Inflammatory macrophage treated with lipopolysaccharide for 4 hours (primary cell): ENCODE data around the gene PPA2.
A peak's percentile ranks its signal among the peaks of the same experiment; 100 is the strongest.
"Not testable (repeated sequence)": the region's sequence is repeated elsewhere in the genome, so short reads cannot be mapped to it uniquely, and the experiment has no call there.

Source experiments
- DNase-seq: peaks from one replicate; pipeline ENCODE4 v3.0.0-alpha.2; 2020

The PPA2 gene

GRCh38 chr4:105473324-105474098, at the start of gene PPA2:
PPA2 (minus strand) TSS chr4:105474062; CDS start chr4:105474050, 12 bp downstream.
- DNase-seq = peak; percentile 98

DNA sequence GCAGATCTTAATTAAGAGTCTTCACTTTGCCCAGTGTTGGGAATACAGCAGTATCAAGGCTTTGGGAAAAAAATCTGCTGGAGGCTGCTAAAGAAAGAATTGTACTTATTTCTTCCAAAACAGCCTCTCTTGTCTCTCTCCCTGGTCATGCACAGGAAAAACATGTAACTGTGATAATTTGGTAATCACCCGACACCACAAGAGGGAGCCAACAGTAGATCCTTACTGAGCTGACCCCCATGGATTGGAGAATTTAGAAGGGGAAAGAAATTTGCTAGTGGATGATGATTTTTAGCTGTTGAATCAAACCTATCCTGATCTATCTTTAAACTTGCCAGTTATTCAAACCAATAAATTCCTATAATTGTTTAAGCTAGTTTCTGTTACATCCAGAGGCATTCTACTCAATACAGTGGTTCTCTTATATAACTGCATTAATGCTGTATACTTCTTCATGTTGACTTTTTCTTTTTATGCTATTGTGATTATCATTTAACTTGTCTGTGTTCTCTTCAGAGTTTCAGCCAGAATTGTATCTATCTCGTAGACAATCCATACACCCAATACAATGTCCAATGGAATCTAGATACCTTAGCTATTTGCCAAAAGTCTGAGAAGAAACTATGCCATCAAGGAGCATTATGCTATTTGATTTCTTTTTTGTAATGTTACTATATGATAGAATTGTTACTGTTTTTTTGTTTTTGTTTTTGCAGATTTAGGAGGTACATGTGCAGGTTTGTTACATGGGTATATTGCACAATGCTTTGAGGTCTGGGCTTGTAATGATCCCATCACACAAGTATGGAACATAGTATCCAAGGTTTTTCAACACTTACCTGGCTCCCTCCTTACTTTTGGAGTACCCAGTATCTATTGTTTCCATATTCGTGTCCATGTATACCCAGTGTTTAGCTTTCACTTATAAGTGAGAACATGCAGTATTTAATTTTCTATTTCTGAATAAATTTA, 47.2 kb upstream of the PPA2 start:
- peak; percentile 39 for DNase-seq

GRCh38 chr4:105510245-105510644, 36.4 kb upstream of the PPA2 start:
- DNase-seq = no peak

DNA sequence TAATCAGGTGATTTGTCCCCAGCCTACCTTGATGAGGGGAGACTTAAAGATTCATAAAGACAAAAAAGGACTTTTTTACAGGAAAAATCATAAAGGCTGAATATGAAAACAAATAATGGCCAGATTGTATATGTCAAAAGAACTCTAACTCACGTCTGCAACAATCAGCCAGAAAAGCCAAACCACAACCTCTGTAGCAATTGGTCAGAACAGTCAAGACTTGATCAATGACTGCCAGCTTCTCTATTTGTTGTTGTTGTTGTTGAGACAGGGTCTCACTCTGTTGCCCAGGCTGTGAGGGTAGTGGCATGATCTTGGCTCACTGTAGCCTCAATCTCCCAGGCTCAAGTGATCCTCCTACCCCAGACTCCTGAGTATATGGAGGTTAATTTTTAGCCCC, 35.9 kb upstream of the PPA2 start:
- DNase-seq = no peak

DNA sequence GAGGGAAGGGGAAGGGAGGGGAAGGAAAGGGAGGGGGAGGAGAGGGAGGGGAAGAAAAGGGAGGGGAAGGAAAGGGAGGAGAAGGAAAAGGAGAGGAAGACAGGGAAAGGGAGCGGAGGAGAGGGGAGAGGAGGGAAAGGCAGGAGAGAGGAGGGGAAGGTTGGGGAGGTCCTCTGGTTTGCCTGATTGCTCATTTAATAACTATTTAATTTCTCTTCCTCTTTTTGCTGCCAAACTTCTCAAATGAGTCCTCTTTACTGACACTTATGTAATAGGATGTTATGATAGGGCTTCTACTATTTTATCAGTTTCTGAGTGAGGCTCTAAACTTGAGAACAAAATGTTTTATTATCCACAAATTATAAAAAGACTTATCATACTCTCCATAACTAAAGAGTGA, 35.4 kb upstream of the PPA2 start:
- DNase-seq = peak; percentile 61

- DNase-seq = no peak
Observed at GRCh38 chr4:105504744-105505143, 30.9 kb upstream of the PPA2 start.

DNA sequence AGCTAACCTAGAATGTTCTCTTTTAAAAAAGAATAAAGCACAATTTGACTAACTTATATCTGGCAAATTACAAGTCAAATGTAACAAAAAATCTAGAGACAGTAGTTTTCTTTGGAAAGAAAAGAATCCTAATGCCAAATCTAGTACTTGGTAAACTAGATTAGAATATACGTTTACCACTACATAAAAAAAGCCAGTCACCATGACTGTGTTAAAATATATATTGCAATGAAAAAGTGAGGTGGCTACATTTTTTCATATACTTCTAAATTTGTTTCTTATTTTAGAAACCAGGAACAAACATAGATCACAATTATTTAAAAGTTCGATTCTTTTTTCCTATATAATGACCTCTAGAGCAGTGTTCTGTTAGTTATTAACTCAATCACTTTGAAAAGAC, 29.6 kb upstream of the PPA2 start:
- no peak for DNase-seq

- no peak for DNase-seq
Observed at GRCh38 chr4:105496899-105497298, 23.0 kb upstream of the PPA2 start.

DNA sequence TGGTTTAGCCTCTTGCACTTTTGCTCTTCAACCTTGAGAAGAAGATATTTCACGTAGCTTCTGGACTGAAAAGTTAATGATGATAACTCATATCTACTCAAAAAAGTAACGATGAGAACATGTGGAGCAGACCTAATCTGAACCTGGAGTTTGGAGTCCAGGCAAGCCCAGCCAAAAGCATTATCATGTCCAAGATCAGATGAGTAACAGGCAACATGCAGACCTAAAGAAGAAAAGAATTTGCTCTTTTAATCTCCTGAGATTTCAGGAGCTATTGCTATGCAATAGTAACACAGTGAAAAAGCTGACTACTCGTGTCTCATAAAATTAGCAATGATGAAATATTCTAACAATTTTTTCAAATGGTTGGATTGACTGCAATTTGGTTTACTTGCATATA, 21.8 kb upstream of the PPA2 start:
- no peak for DNase-seq

DNA sequence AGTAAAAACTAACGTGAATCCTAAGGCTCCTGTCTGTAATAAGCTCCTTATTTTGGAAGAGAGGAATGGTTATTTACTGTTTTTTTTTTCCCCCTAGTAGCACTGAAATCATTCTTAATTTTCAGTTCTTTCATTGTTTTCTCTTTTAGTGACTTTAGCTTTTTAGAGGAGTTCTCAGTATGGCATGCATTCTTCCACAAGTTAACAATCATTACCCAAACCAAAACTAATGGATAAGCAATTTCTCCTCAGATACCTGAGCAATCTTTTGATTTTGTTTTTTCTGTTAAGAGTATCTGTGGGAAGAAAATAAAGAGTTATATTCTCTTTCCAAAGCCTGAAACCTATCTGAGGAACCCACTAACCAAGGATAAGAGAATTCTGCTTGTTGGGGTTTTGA, 16.7 kb upstream of the PPA2 start:
- DNase-seq = no peak

- DNase-seq = peak; percentile 72
Observed at GRCh38 chr4:105483840-105484239, 10.0 kb upstream of the PPA2 start.

DNA sequence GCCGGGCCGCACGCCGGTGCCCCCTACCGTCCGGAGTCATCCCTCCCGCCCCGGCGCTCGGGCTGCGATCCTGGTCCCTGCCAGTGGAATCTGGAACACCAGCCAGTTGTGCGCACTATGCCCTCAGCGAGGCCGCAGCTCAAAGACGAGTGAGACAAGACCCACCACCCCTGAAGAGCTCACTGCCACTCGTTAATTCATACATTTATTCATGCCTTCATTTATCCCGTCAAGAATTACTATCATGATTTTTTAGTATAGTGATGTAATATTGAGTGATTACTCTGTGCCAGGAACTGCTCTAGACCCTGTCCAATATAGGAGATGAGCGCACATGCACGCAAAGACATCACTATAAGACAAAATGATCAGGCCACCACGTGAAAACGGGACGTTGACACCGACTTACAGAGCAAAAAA, 247 bp upstream of the PPA2 start:
- DNase-seq = peak; percentile 87

DNA sequence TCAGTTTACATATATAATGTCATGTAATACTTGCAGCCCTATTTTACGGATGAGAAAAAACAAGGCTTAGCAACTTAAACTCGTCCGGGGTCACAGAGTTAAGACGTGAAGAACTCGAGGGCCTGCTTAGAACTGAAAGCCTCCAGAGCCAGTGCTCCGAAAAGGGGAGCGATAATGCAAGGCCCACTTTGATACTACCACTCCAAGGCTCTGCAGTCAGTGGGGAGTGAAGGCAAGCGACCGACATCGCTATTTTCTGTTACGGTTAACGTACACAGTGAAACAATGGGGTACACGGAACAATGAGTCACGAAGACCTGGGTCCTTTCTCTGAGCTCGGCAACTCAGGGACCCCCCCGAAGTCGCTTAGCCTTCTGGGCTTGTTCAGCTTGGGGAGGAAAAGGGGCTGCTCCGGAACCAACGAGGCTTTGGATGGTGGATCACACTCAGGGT, 965 bp downstream of the PPA2 start:
- DNase-seq = no peak

DNA sequence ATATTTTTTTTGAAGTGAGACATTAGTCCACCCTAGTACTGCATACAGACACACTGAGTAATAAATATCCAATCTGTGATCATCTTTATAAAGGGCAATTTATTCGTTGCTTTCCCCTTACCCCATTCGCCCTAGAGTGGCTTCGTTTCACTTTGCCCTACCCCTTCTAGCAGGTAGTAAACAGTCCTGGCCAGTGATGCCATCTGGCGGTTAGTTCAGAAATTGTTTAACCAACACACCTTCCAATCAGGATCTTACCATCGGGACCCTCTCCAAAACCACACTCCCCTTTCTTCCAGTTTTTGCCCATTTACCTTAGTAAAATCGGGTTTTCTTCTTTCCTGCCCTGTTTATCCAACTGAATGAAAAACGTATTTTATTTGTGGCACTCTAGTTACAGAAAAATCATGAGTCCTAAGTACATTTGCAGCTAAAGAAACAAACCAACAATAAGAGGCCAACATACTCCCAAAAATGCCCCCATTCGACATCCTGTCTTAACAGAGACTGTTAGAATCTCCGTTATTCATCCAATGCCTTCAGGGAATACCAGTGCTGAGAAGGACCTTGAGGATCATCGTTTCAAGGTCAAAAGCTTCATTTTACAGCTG, 2.2 kb downstream of the PPA2 start:
- DNase-seq = peak; percentile 89

DNA sequence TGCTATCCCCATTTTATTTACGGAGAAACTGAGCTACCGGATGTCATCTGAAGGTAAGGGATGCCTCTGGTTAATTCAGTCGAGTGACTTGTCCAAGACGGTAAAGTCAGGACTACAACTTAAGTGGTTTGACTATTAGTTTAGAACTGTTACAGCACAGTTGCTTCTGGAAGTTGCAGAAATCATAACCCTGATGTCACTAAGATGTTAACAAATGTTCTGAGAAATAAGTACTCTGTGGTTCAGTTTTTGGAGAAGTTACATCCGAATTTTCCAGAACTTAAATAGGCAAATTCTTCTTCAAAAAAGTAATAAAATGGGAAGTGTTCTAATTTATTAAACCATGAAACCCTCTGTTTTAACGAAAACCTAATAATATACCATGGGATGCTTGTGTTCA, 3.1 kb downstream of the PPA2 start:
- DNase-seq = peak; percentile 95

- peak; percentile 92 for DNase-seq
Observed at GRCh38 chr4:105469736-105470135, 4.1 kb downstream of the PPA2 start.

GRCh38 chr4:105466580-105466979, 7.3 kb downstream of the PPA2 start:
- no peak for DNase-seq

GRCh38 chr4:105464563-105464962, 9.3 kb downstream of the PPA2 start:
- DNase-seq = peak; percentile 19

DNA sequence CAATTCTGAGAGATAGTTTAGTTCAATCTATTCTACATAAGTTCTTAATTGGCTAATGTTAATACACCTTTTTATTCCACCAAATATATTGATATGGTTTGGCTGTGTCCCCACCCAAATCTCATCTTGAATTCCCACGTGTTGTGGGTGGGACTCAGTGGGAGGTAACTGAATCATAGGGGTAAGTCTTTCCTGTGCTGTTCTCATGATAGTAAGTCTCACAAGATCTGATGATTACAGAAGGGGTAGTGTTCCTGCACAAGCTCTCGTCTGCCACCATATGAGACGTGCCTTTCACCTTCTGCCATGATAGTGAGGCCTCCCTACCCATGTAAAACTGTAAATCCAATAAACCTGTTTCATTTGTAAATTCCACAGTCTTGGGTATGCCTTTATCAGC, 11.3 kb downstream of the PPA2 start:
- peak; percentile 11 for DNase-seq

GRCh38 chr4:105461621-105462382, 12.1 kb downstream of the PPA2 start:
- peak; percentile 81 for DNase-seq

DNA sequence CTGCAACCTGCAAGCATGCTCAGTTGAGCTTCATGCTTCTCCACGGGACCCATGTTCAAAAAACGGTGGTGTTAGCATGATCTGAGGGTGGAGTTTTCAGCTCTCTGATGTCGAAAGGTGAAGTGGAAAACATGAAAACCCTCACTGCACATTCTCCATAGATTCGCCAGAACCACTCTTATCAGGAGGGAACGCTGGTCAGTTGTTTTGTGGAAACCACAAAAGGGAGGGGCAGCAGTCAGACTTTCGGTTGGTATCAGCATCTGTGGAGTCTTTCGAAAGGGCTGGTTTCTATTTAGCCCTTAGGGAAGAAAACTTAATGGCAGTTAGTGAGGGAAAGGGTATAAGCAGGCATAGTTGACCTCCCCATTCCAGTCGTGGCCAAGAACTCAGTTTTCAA, 12.6 kb downstream of the PPA2 start:
- DNase-seq = peak; percentile 91

DNA sequence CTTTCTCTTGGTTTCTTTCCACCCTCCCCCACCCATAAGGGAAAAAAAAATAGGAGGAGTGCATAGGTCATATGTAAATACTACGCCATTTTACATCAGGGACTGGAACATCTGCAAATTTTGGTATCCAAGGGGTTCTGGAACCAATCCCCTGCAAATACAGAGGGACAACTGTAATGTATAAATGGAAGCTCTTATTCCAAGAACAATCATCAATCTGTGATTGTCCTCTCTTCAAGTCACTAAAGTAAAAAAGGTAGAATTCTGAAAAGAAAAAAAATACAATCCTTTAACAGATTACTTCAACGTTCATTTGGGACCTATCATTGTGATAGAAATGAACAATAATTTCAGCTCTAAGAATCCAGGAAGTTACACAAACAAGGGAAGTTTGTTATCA, 13.6 kb downstream of the PPA2 start:
- peak; percentile 51 for DNase-seq

GRCh38 chr4:105458541-105458940, 15.3 kb downstream of the PPA2 start:
- not testable (repeated sequence) for DNase-seq
